ENCODE measurements around the gene TMIE.
A peak's percentile ranks its signal among the peaks of the same experiment; 100 is the strongest.
"Not testable (repeated sequence)": the region's sequence is repeated elsewhere in the genome, so short reads cannot be mapped to it uniquely, and the experiment has no call there.

Gene TMIE

GRCh38 chr3:46685446-46685845 is 15.7 kb upstream of the TMIE start:
- no peak for DNase-seq (ENCODE audit: low spot score)

GRCh38 chr3:46690798-46691197 is 10.4 kb upstream of the TMIE start:
- DNase-seq (ENCODE audit: low spot score) = peak; percentile 22

- no peak for DNase-seq (ENCODE audit: low spot score)
Observed at GRCh38 chr3:46692566-46692990, 8.6 kb upstream of the TMIE start.

- DNase-seq (ENCODE audit: low spot score) = peak; percentile 80
Observed at GRCh38 chr3:46693038-46693891, 7.9 kb upstream of the TMIE start, which contains the start of gene ALS2CL. TSS of gene ALS2CL (minus strand) at chr3:46693679. CDS start at chr3:46689440, 4,239 bp downstream.

- peak; percentile 43 for DNase-seq (ENCODE audit: low spot score)
Observed at GRCh38 chr3:46693892-46694226, 7.3 kb upstream of the TMIE start.

- DNase-seq (ENCODE audit: low spot score) = no peak
Observed at GRCh38 chr3:46694520-46694919, 6.7 kb upstream of the TMIE start.

- no peak for DNase-seq (ENCODE audit: low spot score)
Observed at GRCh38 chr3:46695177-46695961, 5.8 kb upstream of the TMIE start.

GRCh38 chr3:46695962-46696894 is 5.0 kb upstream of the TMIE start:
- peak; percentile 65 for DNase-seq (ENCODE audit: low spot score)

GRCh38 chr3:46699676-46700523 is 1.3 kb upstream of the TMIE start:
- DNase-seq (ENCODE audit: low spot score) = no peak

- peak; percentile 22 for DNase-seq (ENCODE audit: low spot score)
Observed at GRCh38 chr3:46700772-46701171, 420 bp upstream of the TMIE start.

- no peak for DNase-seq (ENCODE audit: low spot score)
Observed at GRCh38 chr3:46702246-46703012, 1.2 kb downstream of the TMIE start.

- DNase-seq (ENCODE audit: low spot score) = no peak
Observed at GRCh38 chr3:46703013-46703520, 1.9 kb downstream of the TMIE start.

- DNase-seq (ENCODE audit: low spot score) = not testable (repeated sequence)
Observed at GRCh38 chr3:46704346-46704745, 3.2 kb downstream of the TMIE start.

GRCh38 chr3:46705022-46705530 is 3.9 kb downstream of the TMIE start:
- peak; percentile 82 for DNase-seq (ENCODE audit: low spot score)

- DNase-seq (ENCODE audit: low spot score) = peak; percentile 73
Observed at GRCh38 chr3:46705751-46706552, 4.8 kb downstream of the TMIE start.

GRCh38 chr3:46706771-46707582 is 5.8 kb downstream of the TMIE start:
- DNase-seq (ENCODE audit: low spot score) = no peak

- DNase-seq (ENCODE audit: low spot score) = no peak
Observed at GRCh38 chr3:46707601-46708011, 6.4 kb downstream of the TMIE start.

Measured in AG08395 (cell line).